Ascending aorta (tissue), 2 donors: ENCODE data around the gene KIRREL3. TPM values are rescaled to one million over a fixed set of nuclear protein-coding genes. Genes with fewer than 3 reads are reported as not detected.

Experiments used
- DNase-seq, 2 donors: peaks; one replicate each; pipeline ENCODE4 v3.0.0-alpha.2; 2019; ENCODE audit warnings: low spot score in 2 of 2
- H3K27ac ChIP-seq, 2 donors: fragments of 200-600 bp; sonication (generic); one replicate each; pipeline ENCODE4 v1.5.1; 2016 to 2017; ENCODE audit warnings: mild to moderate bottlenecking in 1 of 2
- H3K27me3 ChIP-seq: fragments of 200-600 bp; sonication (generic); one replicate; pipeline ENCODE4 v1.5.1; 2017
- H3K36me3 ChIP-seq, 2 donors: fragments of 200-600 bp; sonication (generic); one replicate each; pipeline ENCODE4 v1.5.1; 2016
- H3K4me1 ChIP-seq, 2 donors: fragments of 200-600 bp; sonication (generic); one replicate each; pipeline ENCODE4 v1.5.1; 2016 to 2017; ENCODE audit warnings: mild to moderate bottlenecking in 1 of 2
- H3K4me3 ChIP-seq, 2 donors: fragments of 200-600 bp; sonication (generic); one replicate each; pipeline ENCODE4 v1.5.1; 2016 to 2017; ENCODE audit warnings: mild to moderate bottlenecking in 1 of 2
- H3K9me3 ChIP-seq, 2 donors: fragments of 200-600 bp; sonication (generic); one replicate each; pipeline ENCODE4 v1.5.1; 2016
- intact Hi-C: fragments of 100-400 bp; cut with DNase I; formaldehyde crosslinking; loops from one replicate; pipeline ENCODE4 v1.15.1; 2023
- total RNA-seq: library from RNA; depleted of rRNA; stranded (reverse); fragments of >200 nt; gene quantifications from one replicate; pipeline ENCODE4 v1.1.0, GENCODE V29; 2016
- TF ChIP-seq, protein P1 (sequence below), 3 experiments: fragments of 200-600 bp in 2 of 3; fragments of 450-650 bp in 1 of 3; sonication (generic) in 2 of 3; IDR thresholded peaks; one replicate each; pipeline ENCODE4 v1.5.1; 2016 to 2019; ENCODE audit warnings: antibody characterized with exemption in 3 of 3, mild to moderate bottlenecking in 1 of 3, moderate library complexity in 1 of 3

The KIRREL3 gene
- total RNA-seq, 1 donor from 2014 or later, result not detected

DNA sequence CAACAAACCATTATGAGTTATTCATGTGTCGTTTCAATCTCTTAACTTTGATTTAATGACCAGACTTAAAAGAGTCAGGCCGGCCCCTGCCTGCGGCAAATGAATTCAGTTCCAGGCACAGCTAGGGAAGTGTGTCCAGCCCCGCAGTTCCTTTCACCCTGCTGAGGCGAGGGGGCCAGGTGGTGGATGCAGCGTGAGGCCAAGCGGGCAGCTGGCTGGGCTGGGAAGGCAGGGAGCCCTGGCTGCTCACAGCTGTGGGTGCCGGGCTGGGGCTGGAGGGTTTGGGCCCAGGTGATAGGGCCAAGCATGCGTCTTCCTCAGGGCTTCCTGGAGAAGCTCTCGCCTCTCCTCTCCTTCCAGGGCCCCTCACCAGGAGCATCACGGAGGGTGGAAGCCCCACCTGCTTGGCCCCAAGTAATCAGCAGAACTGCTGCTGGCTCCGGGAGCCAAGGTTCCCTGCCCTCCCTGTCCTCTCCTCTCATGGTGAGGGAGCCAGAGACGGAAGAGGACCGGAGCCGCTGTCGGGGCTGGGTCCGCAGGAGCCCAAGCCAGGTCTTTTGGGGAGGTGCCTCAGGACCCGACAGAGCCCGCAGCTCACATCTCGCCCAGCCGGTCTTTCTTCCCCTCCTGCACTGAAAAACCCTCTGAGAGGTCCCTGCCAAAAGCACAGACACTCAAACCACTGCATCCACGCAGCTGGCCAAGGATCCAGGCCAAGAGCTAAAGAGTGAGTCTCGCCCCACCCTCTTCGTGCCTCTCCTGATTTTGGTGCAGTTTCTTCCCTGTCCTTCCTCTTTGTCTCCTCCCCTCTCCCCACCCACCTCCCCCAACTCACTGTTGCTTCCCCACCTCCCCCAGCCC lies 548.1 kb downstream of the KIRREL3 start:
- Histone ChIP-seq H3K27me3 (no peaks in the 10 kb centered on the region), H3K27ac (no peak overlapping the region), H3K9me3 (no peaks in the 10 kb centered on the region), H3K36me3 (no peaks in the 10 kb centered on the region), H3K4me1 (no peaks in the 10 kb centered on the region), H3K4me3 (no peak overlapping the region)
- intact Hi-C loops, result no loop called here
- TF ChIP-seq, protein P1, sequence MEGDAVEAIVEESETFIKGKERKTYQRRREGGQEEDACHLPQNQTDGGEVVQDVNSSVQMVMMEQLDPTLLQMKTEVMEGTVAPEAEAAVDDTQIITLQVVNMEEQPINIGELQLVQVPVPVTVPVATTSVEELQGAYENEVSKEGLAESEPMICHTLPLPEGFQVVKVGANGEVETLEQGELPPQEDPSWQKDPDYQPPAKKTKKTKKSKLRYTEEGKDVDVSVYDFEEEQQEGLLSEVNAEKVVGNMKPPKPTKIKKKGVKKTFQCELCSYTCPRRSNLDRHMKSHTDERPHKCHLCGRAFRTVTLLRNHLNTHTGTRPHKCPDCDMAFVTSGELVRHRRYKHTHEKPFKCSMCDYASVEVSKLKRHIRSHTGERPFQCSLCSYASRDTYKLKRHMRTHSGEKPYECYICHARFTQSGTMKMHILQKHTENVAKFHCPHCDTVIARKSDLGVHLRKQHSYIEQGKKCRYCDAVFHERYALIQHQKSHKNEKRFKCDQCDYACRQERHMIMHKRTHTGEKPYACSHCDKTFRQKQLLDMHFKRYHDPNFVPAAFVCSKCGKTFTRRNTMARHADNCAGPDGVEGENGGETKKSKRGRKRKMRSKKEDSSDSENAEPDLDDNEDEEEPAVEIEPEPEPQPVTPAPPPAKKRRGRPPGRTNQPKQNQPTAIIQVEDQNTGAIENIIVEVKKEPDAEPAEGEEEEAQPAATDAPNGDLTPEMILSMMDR (IDR thresholded peaks at IDR 0.05), result no peak
- DNase-seq, result no peak

DNA sequence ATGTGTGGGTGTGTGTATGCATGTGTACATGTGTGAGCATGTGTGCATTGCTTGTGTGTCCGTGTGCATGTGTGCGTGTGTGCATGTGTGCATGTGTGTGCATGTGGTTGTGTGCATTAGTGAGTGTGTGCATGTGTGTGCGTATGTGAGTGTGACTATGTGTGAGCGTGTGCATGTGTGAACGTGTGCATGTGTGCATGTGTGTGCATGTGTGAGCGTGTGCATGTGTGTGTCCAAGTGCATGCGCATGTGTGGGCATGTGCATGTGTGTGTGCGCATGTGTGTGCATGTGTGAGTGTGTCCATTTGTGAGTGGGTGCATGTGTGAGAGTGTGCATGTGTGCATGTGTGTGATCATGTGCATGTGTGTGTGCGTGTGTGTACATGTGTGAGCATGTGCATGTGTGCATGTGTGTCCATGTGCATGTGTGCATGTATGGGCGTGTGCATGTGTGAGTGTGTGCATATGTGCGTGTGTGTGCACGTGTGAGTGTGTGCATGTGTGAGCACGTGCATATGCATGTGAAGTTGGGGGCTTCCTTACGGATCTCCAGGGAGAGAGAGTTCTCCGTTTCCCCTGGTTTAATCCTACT lies 549.3 kb downstream of the KIRREL3 start:
- TF ChIP-seq, protein P1 (IDR thresholded peaks at IDR 0.05), result no peak
- no peaks in the 10 kb centered on the region for H3K27me3 ChIP-seq
- H3K27ac ChIP-seq, result no peak overlapping the region
- no peak overlapping the region for H3K4me3 ChIP-seq
- no peaks in the 10 kb centered on the region for H3K9me3 ChIP-seq
- H3K36me3 ChIP-seq, result no peaks in the 10 kb centered on the region
- no peaks in the 10 kb centered on the region for H3K4me1 ChIP-seq
- DNase-seq, result no peak
- intact Hi-C loops, result no loop called here

DNA sequence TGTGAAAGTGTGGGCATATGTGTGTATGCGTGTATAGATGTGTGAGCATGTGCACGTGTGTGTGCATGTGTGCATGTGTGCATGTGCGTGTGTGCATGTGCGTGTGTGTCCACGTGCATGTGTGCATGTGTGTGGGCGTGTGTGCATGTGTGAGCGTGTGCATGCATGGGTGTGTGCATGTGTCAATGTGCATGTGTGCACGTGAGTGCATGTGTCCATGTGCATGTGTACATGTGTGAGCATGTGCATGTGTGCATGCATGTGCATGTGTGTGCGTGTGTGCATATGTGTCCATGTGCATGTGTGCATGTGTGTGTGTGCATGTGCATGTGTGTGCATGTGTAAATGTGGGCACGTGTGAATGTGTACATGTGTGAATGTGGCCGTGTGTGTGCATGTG lies 549.8 kb downstream of the KIRREL3 start:
- Histone ChIP-seq H3K9me3 (no peaks in the 10 kb centered on the region), H3K4me1 (no peaks in the 10 kb centered on the region), H3K27ac (no peak overlapping the region), H3K27me3 (no peaks in the 10 kb centered on the region), H3K4me3 (no peak overlapping the region), H3K36me3 (no peaks in the 10 kb centered on the region)
- intact Hi-C loops, result no loop called here
- DNase-seq, result no peak
- TF ChIP-seq, protein P1 (IDR thresholded peaks at IDR 0.05), result no peak

DNA sequence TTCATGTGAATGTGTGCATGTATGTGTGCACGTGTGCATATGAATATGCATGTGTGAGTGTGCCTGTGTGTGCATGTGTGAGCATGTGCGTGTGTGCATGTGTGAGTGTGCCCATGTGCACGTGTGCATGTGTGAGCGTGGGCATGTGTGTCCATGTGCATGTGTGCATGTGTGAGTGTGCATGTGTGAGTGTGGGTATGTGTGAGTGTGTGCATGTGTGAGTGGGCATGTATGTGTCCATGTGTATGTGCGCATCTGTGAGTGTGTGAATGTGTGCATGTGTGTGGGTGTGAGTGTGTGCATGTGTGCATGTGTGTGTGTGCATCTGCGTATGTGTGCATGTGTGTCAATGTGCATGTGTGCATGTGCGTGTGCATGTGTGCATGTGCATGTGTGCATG lies 550.4 kb downstream of the KIRREL3 start:
- no peaks in the 10 kb centered on the region for H3K27me3 ChIP-seq
- H3K4me3 ChIP-seq, result no peak overlapping the region
- DNase-seq, result no peak
- H3K9me3 ChIP-seq, result no peaks in the 10 kb centered on the region
- intact Hi-C loops, result no loop called here
- H3K4me1 ChIP-seq, result no peaks in the 10 kb centered on the region
- TF ChIP-seq, protein P1 (IDR thresholded peaks at IDR 0.05), result no peak
- H3K27ac ChIP-seq, result no peak overlapping the region
- no peaks in the 10 kb centered on the region for H3K36me3 ChIP-seq

DNA sequence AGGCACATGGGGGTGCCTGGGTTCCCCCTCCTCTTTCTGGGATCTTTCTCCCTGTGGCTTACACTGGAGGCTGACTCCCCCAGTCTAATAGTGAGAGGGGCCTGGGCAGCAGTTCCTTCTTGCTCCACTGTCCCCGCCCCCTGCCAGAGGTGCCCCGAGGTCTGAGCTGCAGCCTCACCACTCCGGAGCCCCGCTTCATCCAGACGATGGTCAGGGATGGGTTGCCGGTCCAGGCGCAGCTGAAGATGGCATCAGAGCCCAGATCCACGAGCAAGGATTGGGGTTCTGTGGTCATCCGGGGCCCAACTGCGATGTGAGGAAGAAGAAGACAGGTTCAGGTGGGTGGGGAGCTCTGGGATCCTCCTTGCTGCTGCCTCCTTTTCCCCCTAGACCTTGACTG lies 554.0 kb downstream of the KIRREL3 start:
- TF ChIP-seq, protein P1 (IDR thresholded peaks at IDR 0.05), result no peak
- H3K4me3 ChIP-seq, result no peak overlapping the region
- no peaks in the 10 kb centered on the region for H3K4me1 ChIP-seq
- no peaks in the 10 kb centered on the region for H3K27me3 ChIP-seq
- intact Hi-C loops, result no loop called here
- no peaks in the 10 kb centered on the region for H3K36me3 ChIP-seq
- no peak for DNase-seq
- H3K9me3 ChIP-seq, result no peaks in the 10 kb centered on the region
- no peak overlapping the region for H3K27ac ChIP-seq
